HG03045 (cell line): ENCODE data around the gene MARK3.

ENCODE experiments used
- ATAC-seq: cut with Tn5 transposase; IDR thresholded peaks from one replicate; pipeline ENCODE4 v1.9.1; 2021; ENCODE audit warnings: mild to moderate bottlenecking, moderate library complexity; ENCODE audit not compliant: unreplicated experiment

MARK3 gene

GRCh38 chr14:103366741-103367140 lies 18.5 kb upstream of the MARK3 start:
- no peak for ATAC-seq

- ATAC-seq, result no peak
Observed at GRCh38 chr14:103367995-103368394, 17.2 kb upstream of the MARK3 start.

- ATAC-seq, result no peak
Observed at GRCh38 chr14:103370087-103370486, 15.1 kb upstream of the MARK3 start.

- ATAC-seq, result no peak
Observed at GRCh38 chr14:103372017-103372416, 13.2 kb upstream of the MARK3 start.

GRCh38 chr14:103372552-103373304 lies 12.5 kb upstream of the MARK3 start:
- ATAC-seq, result no peak

- ATAC-seq, result no peak
Observed at GRCh38 chr14:103374121-103374520, 11.1 kb upstream of the MARK3 start.

GRCh38 chr14:103377522-103378037 lies 7.6 kb upstream of the MARK3 start:
- no peak for ATAC-seq

- no peak for ATAC-seq
Observed at GRCh38 chr14:103378038-103378854, 7.0 kb upstream of the MARK3 start.

GRCh38 chr14:103380719-103381377 lies 4.4 kb upstream of the MARK3 start:
- ATAC-seq, result no peak

GRCh38 chr14:103382376-103382775 lies 2.8 kb upstream of the MARK3 start:
- no peak for ATAC-seq

- no peak for ATAC-seq
Observed at GRCh38 chr14:103384450-103385151, 614 bp upstream of the MARK3 start.

GRCh38 chr14:103385929-103386712 lies 906 bp downstream of the MARK3 start:
- ATAC-seq, result peak; percentile 5

GRCh38 chr14:103386713-103387329 lies 1.6 kb downstream of the MARK3 start:
- no peak for ATAC-seq

GRCh38 chr14:103388664-103389063 lies 3.4 kb downstream of the MARK3 start:
- no peak for ATAC-seq

GRCh38 chr14:103390605-103391004 lies 5.4 kb downstream of the MARK3 start:
- no peak for ATAC-seq

GRCh38 chr14:103391048-103391447 lies 5.8 kb downstream of the MARK3 start:
- no peak for ATAC-seq

GRCh38 chr14:103392106-103392505 lies 6.9 kb downstream of the MARK3 start:
- ATAC-seq, result no peak

GRCh38 chr14:103392572-103392971 lies 7.4 kb downstream of the MARK3 start:
- no peak for ATAC-seq

- no peak for ATAC-seq
Observed at GRCh38 chr14:103393070-103393469, 7.9 kb downstream of the MARK3 start.
